ENCODE data around the gene RNF213. TPM values are rescaled to one million over a fixed set of nuclear protein-coding genes. Genes with fewer than 3 reads are reported as not detected.

Gene RNF213
- total RNA-seq, 1 donor from 2014 or later: 47.3 TPM

DNA sequence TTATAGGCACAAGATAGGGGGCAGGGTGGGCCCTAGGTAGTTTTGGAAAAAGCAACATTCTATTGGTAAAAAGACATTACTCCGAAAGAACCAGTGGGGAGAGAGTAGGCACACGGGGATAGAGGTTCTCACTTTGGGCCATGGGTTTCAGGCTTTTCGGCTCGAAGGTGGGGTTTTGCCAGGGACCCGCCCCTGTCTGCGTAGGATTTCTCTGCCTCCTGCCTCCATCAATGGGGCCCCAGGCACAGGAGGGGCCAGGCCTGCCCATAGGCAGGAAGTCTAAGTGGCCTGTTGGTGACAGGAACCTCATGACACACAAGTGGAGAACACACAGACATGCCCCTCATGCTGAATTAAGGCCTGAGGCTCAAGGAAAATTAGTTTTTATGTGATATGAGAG is 57.5 kb downstream of the RNF213 start:
- no peak for DNase-seq (ENCODE audit: extremely low spot score, unreplicated experiment)
- Mint-ChIP-seq H3K36me3 (peaks cover 32% of the 10 kb centered on the region), H3K4me1 (ENCODE audit: unreplicated experiment) (peaks cover 8% of the 10 kb centered on the region), H3K27ac (no peak overlapping the region), H3K27me3 (no peaks in the 10 kb centered on the region), H3K4me3 (no peak overlapping the region), H3K9me3 (peaks cover 11% of the 10 kb centered on the region)
- TF ChIP-seq, protein P1, sequence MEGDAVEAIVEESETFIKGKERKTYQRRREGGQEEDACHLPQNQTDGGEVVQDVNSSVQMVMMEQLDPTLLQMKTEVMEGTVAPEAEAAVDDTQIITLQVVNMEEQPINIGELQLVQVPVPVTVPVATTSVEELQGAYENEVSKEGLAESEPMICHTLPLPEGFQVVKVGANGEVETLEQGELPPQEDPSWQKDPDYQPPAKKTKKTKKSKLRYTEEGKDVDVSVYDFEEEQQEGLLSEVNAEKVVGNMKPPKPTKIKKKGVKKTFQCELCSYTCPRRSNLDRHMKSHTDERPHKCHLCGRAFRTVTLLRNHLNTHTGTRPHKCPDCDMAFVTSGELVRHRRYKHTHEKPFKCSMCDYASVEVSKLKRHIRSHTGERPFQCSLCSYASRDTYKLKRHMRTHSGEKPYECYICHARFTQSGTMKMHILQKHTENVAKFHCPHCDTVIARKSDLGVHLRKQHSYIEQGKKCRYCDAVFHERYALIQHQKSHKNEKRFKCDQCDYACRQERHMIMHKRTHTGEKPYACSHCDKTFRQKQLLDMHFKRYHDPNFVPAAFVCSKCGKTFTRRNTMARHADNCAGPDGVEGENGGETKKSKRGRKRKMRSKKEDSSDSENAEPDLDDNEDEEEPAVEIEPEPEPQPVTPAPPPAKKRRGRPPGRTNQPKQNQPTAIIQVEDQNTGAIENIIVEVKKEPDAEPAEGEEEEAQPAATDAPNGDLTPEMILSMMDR (conservative IDR thresholded peaks at IDR 0.05): no peak

DNA sequence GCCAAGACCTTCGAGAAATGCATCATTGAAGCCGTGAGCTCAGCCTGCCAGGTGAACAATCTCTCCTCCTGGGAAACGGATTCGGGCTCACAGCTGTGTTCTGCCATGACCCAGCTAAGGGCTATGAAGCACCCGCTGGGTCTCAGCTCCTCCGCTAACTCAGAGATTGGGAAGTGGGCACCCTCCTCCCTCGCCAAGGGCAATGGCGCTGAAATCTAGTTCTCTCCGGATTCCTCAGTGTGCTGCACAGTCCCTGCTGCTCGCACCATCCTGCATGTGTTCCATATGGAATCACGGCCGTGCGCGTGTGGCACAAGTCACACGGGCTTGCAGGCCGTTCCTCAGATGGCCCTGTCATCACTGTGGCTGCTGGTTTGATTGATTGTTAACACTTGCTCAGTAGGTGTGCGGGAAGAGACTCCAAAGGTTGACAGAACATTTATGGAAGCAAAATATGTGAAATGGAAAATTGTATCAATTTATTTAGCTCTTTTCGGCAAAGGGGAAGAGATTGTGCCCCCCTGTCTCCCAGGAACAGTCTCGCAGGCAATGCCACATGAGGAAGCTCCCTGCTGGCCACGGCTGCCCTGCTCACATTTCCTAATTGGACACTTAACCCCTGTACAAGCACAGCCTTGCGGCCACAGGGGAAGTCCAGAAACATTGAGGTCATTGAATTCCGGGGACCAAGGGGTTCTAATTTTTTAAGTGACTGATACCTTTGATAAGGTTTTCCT is 58.8 kb downstream of the RNF213 start:
- DNase-seq (ENCODE audit: extremely low spot score, unreplicated experiment): no peak
- H3K4me1 Mint-ChIP-seq (ENCODE audit: unreplicated experiment): peaks cover 8% of the 10 kb centered on the region
- H3K4me3 Mint-ChIP-seq: peak overlapping the region; percentile 13
- peak overlapping the region; percentile 84 for H3K27ac Mint-ChIP-seq
- H3K36me3 Mint-ChIP-seq: peaks cover 37% of the 10 kb centered on the region
- TF ChIP-seq, protein P1 (conservative IDR thresholded peaks at IDR 0.05): no peak
- H3K27me3 Mint-ChIP-seq: no peaks in the 10 kb centered on the region
- peaks cover 12% of the 10 kb centered on the region for H3K9me3 Mint-ChIP-seq

DNA sequence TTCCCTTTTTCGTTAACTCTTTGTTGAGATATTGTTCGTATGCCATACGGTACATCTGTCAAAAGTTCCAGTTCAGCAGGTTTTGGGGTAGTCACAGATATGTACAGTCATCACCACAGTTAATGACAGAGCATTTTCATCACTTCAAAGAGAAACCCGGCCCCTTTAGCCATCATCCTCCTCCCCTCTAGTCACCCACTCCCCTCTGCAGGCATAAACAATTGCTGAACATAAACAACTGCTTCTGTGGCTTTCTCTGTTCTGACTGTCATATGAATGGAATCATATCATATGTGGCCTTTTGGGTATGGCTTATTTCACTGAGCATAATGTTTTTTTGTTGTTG is 59.3 kb downstream of the RNF213 start:
- Mint-ChIP-seq H3K4me1 (ENCODE audit: unreplicated experiment) (peaks cover 8% of the 10 kb centered on the region), H3K4me3 (no peak overlapping the region), H3K36me3 (peaks cover 38% of the 10 kb centered on the region), H3K9me3 (peaks cover 12% of the 10 kb centered on the region), H3K27me3 (no peaks in the 10 kb centered on the region), H3K27ac (peak overlapping the region; percentile 84)
- TF ChIP-seq, protein P1 (conservative IDR thresholded peaks at IDR 0.05): no peak
- no peak for DNase-seq (ENCODE audit: extremely low spot score, unreplicated experiment)

- Mint-ChIP-seq H3K27me3 (no peaks in the 10 kb centered on the region), H3K9me3 (peaks cover 12% of the 10 kb centered on the region), H3K27ac (peak overlapping the region; percentile 84)
Observed at GRCh38 chr17:80320496-80320895, 59.8 kb downstream of the RNF213 start.

GRCh38 chr17:80322864-80323263 is 62.2 kb downstream of the RNF213 start:
- TF ChIP-seq, protein P1 (conservative IDR thresholded peaks at IDR 0.05): no peak
- Mint-ChIP-seq H3K27ac (no peak overlapping the region), H3K9me3 (peaks cover 7% of the 10 kb centered on the region), H3K4me3 (no peak overlapping the region), H3K36me3 (peaks cover 30% of the 10 kb centered on the region), H3K4me1 (ENCODE audit: unreplicated experiment) (peaks cover 8% of the 10 kb centered on the region), H3K27me3 (no peaks in the 10 kb centered on the region)
- no peak for DNase-seq (ENCODE audit: extremely low spot score, unreplicated experiment)

More at GRCh38 chr17:80320496-80320895, 59.8 kb downstream of the RNF213 start:
- H3K4me3 Mint-ChIP-seq: no peak overlapping the region
- H3K4me1 Mint-ChIP-seq (ENCODE audit: unreplicated experiment): peaks cover 8% of the 10 kb centered on the region
- H3K36me3 Mint-ChIP-seq: peaks cover 41% of the 10 kb centered on the region
- DNase-seq (ENCODE audit: extremely low spot score, unreplicated experiment): no peak
- TF ChIP-seq, protein P1 (conservative IDR thresholded peaks at IDR 0.05): no peak

Measured in type B pancreatic cell (in vitro differentiated cells).